HL-60 (cell line): Measurements from ENCODE around the gene CAV2.

Experiments
- DNase-seq, 2 experiments: peaks; one replicate each; pipeline ENCODE4 v3.0.0-alpha.2; 2010 to 2020; ENCODE audit warnings: low read depth in 1 of 2, low spot score in 1 of 2
- H3K27ac ChIP-seq: fragments of 250-450 bp; sonication (Bioruptor Pico); replicated peaks from 2 replicates; pipeline ENCODE4 v1.5.1; 2020; ENCODE audit warnings: mild to moderate bottlenecking, moderate library complexity
- H3K27me3 ChIP-seq: fragments of 250-450 bp; sonication (Bioruptor Pico); 2 replicates; pipeline ENCODE4 v1.5.1; 2021; ENCODE audit warnings: mild to moderate bottlenecking, moderate library complexity; ENCODE audit not compliant: insufficient read depth, poor library complexity, severe bottlenecking
- H3K4me3 ChIP-seq: replicated peaks from 2 replicates; pipeline ENCODE4 v1.5.1; 2011; ENCODE audit warnings: mild to moderate bottlenecking, control low read depth, low read length; ENCODE audit not compliant: insufficient read depth
- GABPA ChIP-seq: IDR thresholded peaks from 2 replicates; pipeline ENCODE4 v1.6.1; 2012; ENCODE audit warnings: low read depth
- POLR2AphosphoS5 ChIP-seq: IDR thresholded peaks from 2 replicates; pipeline ENCODE4 v1.6.1; 2012; ENCODE audit warnings: low read depth
- SPI1 ChIP-seq: IDR thresholded peaks from 2 replicates; pipeline ENCODE4 v1.6.1; 2012; ENCODE audit warnings: low read depth, mild to moderate bottlenecking, borderline replicate concordance
- TF ChIP-seq, protein P1 (sequence below): IDR thresholded peaks from 2 replicates; pipeline ENCODE4 v1.6.1; 2012; ENCODE audit warnings: low read depth; ENCODE audit not compliant: insufficient replicate concordance
- TF ChIP-seq, protein P2 (sequence below): IDR thresholded peaks from one replicate; pipeline ENCODE4 v1.5.1; 2011; ENCODE audit warnings: low read length, control low read depth, inconsistent platforms; ENCODE audit not compliant: insufficient read depth

The CAV2 gene

DNA sequence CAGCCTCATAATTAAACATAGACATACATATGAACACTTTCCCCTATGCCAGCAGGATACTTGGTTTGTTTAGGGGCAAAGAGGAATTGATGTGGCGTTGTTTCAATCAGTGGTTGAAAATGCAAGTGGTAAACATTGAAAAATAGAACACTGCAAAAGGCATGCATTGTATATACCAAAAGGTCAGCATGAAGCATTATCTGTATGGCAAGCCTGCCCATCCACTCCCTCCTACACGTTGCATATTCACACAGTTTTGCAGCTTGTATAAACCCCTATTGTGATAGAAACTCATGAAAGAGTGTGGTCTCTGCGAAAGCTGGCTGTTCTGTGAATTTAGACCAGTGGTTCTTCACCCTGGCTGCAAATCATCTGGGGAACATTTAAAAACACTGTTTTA is 42.4 kb downstream of the CAV2 start:
- no peak for DNase-seq
- Histone ChIP-seq H3K4me3 (no peak overlapping the region), H3K27ac (no peak overlapping the region), H3K27me3 (no peaks in the 10 kb centered on the region)
- TF ChIP-seq POLR2AphosphoS5: no peak
- TF ChIP-seq, protein P1, sequence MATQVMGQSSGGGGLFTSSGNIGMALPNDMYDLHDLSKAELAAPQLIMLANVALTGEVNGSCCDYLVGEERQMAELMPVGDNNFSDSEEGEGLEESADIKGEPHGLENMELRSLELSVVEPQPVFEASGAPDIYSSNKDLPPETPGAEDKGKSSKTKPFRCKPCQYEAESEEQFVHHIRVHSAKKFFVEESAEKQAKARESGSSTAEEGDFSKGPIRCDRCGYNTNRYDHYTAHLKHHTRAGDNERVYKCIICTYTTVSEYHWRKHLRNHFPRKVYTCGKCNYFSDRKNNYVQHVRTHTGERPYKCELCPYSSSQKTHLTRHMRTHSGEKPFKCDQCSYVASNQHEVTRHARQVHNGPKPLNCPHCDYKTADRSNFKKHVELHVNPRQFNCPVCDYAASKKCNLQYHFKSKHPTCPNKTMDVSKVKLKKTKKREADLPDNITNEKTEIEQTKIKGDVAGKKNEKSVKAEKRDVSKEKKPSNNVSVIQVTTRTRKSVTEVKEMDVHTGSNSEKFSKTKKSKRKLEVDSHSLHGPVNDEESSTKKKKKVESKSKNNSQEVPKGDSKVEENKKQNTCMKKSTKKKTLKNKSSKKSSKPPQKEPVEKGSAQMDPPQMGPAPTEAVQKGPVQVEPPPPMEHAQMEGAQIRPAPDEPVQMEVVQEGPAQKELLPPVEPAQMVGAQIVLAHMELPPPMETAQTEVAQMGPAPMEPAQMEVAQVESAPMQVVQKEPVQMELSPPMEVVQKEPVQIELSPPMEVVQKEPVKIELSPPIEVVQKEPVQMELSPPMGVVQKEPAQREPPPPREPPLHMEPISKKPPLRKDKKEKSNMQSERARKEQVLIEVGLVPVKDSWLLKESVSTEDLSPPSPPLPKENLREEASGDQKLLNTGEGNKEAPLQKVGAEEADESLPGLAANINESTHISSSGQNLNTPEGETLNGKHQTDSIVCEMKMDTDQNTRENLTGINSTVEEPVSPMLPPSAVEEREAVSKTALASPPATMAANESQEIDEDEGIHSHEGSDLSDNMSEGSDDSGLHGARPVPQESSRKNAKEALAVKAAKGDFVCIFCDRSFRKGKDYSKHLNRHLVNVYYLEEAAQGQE: no peak
- TF ChIP-seq, protein P2, sequence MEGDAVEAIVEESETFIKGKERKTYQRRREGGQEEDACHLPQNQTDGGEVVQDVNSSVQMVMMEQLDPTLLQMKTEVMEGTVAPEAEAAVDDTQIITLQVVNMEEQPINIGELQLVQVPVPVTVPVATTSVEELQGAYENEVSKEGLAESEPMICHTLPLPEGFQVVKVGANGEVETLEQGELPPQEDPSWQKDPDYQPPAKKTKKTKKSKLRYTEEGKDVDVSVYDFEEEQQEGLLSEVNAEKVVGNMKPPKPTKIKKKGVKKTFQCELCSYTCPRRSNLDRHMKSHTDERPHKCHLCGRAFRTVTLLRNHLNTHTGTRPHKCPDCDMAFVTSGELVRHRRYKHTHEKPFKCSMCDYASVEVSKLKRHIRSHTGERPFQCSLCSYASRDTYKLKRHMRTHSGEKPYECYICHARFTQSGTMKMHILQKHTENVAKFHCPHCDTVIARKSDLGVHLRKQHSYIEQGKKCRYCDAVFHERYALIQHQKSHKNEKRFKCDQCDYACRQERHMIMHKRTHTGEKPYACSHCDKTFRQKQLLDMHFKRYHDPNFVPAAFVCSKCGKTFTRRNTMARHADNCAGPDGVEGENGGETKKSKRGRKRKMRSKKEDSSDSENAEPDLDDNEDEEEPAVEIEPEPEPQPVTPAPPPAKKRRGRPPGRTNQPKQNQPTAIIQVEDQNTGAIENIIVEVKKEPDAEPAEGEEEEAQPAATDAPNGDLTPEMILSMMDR: no peak
- no peak for TF ChIP-seq SPI1
- TF ChIP-seq GABPA: no peak

- TF ChIP-seq GABPA (no peak), SPI1 (no peak), POLR2AphosphoS5 (no peak)
- TF ChIP-seq, protein P2: no peak
- TF ChIP-seq, protein P1: no peak
- Histone ChIP-seq H3K4me3 (no peak overlapping the region), H3K27ac (no peak overlapping the region), H3K27me3 (no peaks in the 10 kb centered on the region)
- no peak for DNase-seq
Measured at GRCh38 chr7:116542618-116543017, 43.1 kb downstream of the CAV2 start.

DNA sequence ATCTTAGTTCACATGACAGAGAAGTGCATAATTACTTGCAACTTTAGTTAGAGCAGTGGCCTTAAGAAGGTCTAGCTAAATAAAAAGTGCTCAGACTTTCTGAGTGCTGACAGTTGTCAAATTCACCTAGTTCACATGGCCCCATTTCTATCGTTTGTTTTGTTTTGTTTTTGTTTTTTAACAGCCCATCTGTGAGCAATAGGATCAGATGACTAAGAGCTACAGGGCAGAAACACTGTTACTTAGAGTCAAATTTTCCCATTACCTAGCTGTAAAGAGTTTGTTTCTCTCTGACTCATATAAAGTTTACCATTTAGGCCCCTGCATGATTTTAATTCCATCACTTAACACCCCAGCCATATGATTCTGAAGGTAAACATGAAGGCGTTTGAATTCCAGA is 44.1 kb downstream of the CAV2 start:
- Histone ChIP-seq H3K4me3 (no peak overlapping the region), H3K27me3 (no peaks in the 10 kb centered on the region), H3K27ac (no peak overlapping the region)
- no peak for DNase-seq
- TF ChIP-seq GABPA: no peak
- TF ChIP-seq POLR2AphosphoS5: no peak
- TF ChIP-seq, protein P1: no peak
- TF ChIP-seq, protein P2: no peak
- TF ChIP-seq SPI1: no peak
